Measurements from ENCODE around the gene ATF7IP2.
"Not testable (repeated sequence)": the region's sequence is repeated elsewhere in the genome, so short reads cannot be mapped to it uniquely, and the experiment has no call there.

ATF7IP2 gene

GRCh38 chr16:10385725-10386516, at the start of gene ATF7IP2:
Gene ATF7IP2 (plus strand): TSS chr16:10386061. CDS start chr16:10430621, 44,560 bp downstream.
- DNase-seq (ENCODE audit: low spot score), result peak; percentile 90

GRCh38 chr16:10338426-10338825, 47.4 kb upstream of the ATF7IP2 start:
- DNase-seq (ENCODE audit: low spot score), result no peak

- no peak for DNase-seq (ENCODE audit: low spot score)
Observed at GRCh38 chr16:10339777-10340732, 45.8 kb upstream of the ATF7IP2 start.

GRCh38 chr16:10343124-10343760, 42.6 kb upstream of the ATF7IP2 start:
- DNase-seq (ENCODE audit: low spot score), result no peak

- not testable (repeated sequence) for DNase-seq (ENCODE audit: low spot score)
Observed at GRCh38 chr16:10344699-10345098, 41.2 kb upstream of the ATF7IP2 start.

- no peak for DNase-seq (ENCODE audit: low spot score)
Observed at GRCh38 chr16:10345629-10346028, 40.2 kb upstream of the ATF7IP2 start.

GRCh38 chr16:10349851-10350250, 36.0 kb upstream of the ATF7IP2 start:
- no peak for DNase-seq (ENCODE audit: low spot score)

- DNase-seq (ENCODE audit: low spot score), result no peak
Observed at GRCh38 chr16:10352262-10352661, 33.6 kb upstream of the ATF7IP2 start.

GRCh38 chr16:10355589-10355988, 30.3 kb upstream of the ATF7IP2 start:
- DNase-seq (ENCODE audit: low spot score), result no peak

- no peak for DNase-seq (ENCODE audit: low spot score)
Observed at GRCh38 chr16:10356870-10357842, 28.7 kb upstream of the ATF7IP2 start.

GRCh38 chr16:10361747-10362076, 24.1 kb upstream of the ATF7IP2 start:
- not testable (repeated sequence) for DNase-seq (ENCODE audit: low spot score)

- DNase-seq (ENCODE audit: low spot score), result no peak
Observed at GRCh38 chr16:10362077-10362863, 23.6 kb upstream of the ATF7IP2 start.

GRCh38 chr16:10362864-10363197, 23.0 kb upstream of the ATF7IP2 start:
- DNase-seq (ENCODE audit: low spot score), result not testable (repeated sequence)

GRCh38 chr16:10366619-10367018, 19.2 kb upstream of the ATF7IP2 start:
- not testable (repeated sequence) for DNase-seq (ENCODE audit: low spot score)

- DNase-seq (ENCODE audit: low spot score), result no peak
Observed at GRCh38 chr16:10367616-10368188, 18.2 kb upstream of the ATF7IP2 start.

GRCh38 chr16:10368969-10369551, 16.8 kb upstream of the ATF7IP2 start:
- DNase-seq (ENCODE audit: low spot score), result no peak

- DNase-seq (ENCODE audit: low spot score), result no peak
Observed at GRCh38 chr16:10370096-10370726, 15.7 kb upstream of the ATF7IP2 start.

GRCh38 chr16:10371592-10371991, 14.3 kb upstream of the ATF7IP2 start:
- no peak for DNase-seq (ENCODE audit: low spot score)

GRCh38 chr16:10373556-10373955, 12.3 kb upstream of the ATF7IP2 start:
- DNase-seq (ENCODE audit: low spot score), result no peak

Measured in CD4-positive, alpha-beta T cell treated with Interleukin-15 for 4 hours (primary cell).